ENCODE measurements around the gene UBA3.

UBA3 gene

GRCh38 chr3:69065318-69065964 lies 14.7 kb downstream of the UBA3 start:
- no peak for FAIRE-seq

DNA sequence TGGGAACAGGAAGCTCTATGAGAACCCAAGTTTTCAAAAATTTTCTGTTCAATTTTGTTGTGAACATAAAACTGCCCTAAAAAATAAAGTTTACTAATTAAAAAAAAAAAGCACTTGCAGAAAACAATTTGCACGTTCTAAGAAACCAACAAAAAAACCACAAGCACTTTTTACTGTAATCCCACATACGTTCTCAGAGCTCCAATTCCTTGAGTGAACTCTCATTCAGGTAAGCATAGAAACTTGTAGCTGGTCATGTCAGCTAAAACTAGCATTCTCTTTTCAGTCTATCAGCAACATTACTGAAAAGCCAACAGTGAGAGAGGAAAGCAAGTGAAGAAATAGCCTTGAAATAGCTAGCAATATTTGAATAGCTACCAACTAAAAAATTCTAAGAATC lies 16.5 kb downstream of the UBA3 start:
- FAIRE-seq, result no peak

- FAIRE-seq, result no peak
Measured at GRCh38 chr3:69059688-69060087, 20.5 kb downstream of the UBA3 start.

DNA sequence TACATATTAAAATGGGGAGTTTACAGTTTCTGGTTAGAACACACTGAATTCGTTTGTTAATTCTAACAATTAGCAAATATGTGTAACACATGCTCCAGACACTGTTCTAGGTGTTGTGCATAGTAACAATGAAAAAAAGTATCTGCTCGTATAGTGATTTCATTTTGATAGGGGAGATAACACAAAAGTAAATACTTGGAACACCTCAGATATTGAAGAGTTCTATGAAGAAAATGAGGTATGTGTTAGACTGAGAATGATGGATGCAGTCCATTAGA lies 21.3 kb downstream of the UBA3 start:
- FAIRE-seq, result no peak

GRCh38 chr3:69058180-69058946 lies 21.8 kb downstream of the UBA3 start:
- FAIRE-seq, result no peak

DNA sequence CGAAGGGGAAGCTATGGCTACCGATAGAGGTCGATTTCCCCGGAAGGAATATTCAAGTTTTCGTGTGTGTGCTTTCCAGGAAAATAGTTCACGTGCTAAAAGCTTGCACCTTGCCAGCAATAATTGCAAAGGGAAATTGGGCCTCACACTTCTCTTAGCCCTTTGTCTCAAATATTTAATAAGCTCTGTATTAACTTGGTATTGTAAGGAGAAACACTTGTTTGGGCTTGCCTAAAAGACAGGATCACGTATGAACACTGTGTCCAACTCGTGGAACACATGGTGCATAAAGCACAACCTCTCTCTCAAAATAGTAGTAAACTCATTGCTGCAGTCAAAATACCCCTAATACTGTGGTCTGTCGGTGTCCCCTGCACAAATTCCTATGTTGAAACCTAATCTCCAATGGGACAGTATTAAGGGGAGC lies 27.7 kb downstream of the UBA3 start:
- no peak for FAIRE-seq

- FAIRE-seq, result peak; percentile 99
Measured at GRCh38 chr3:69051756-69052471, 28.3 kb downstream of the UBA3 start, which contains the start of gene TMF1. TSS of gene TMF1 (minus strand) at chr3:69052333. CDS start at chr3:69052086, 247 bp downstream.

- no peak for FAIRE-seq
Measured at GRCh38 chr3:69048990-69049389, 31.2 kb downstream of the UBA3 start.

GRCh38 chr3:69044608-69045007 lies 35.6 kb downstream of the UBA3 start:
- FAIRE-seq, result no peak

DNA sequence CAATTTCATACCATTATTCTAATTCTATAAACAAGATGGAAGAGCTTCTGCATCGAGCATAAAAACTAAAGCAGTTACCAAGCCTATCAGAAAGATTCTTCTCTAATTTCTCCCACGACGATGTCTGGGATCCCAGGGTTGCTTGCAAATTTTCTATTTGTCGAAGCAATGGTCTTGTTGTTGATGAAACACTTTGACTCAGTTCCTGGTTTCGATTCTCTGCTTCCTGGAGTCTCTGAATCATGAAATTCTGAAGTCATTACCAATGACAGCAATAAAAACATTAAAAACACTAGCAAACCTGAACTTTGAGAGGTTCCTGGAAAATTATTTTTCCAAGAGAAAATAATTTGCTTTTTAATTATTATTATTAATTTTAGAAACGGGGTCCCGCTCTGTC lies 46.7 kb downstream of the UBA3 start:
- peak; percentile 41 for FAIRE-seq

GRCh38 chr3:69032737-69033136 lies 47.4 kb downstream of the UBA3 start:
- no peak for FAIRE-seq

- no peak for FAIRE-seq
Measured at GRCh38 chr3:69032142-69032541, 48.0 kb downstream of the UBA3 start.

DNA sequence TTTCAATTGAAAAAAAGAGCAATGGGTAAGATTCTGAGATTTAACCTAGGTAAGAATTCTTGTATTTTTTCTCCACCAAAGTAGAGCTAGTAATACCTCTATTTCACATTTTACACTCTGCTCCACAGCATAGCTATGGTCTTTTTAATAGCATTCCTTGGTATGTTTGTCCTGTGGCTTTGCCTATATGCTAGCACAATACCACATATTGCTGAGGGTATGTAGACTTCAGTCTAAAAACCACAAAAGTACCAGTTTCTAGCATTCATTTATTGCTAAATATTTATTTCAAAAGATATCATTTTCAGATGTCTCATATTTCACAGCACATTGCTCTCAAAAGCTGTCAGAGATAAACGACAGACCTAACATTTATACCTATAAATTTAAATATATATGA lies 48.5 kb downstream of the UBA3 start:
- no peak for FAIRE-seq

GRCh38 chr3:69020857-69021256 lies 59.3 kb downstream of the UBA3 start:
- no peak for FAIRE-seq

GRCh38 chr3:69020424-69020823 lies 59.7 kb downstream of the UBA3 start:
- peak; percentile 88 for FAIRE-seq

- FAIRE-seq, result no peak
Measured at GRCh38 chr3:69016901-69017300, 63.3 kb downstream of the UBA3 start.

- no peak for FAIRE-seq
Measured at GRCh38 chr3:69016102-69016501, 64.1 kb downstream of the UBA3 start.

- FAIRE-seq, result no peak
Measured at GRCh38 chr3:69014022-69014580, 66.1 kb downstream of the UBA3 start.

GRCh38 chr3:69013253-69014021 lies 66.7 kb downstream of the UBA3 start, which contains the start of gene EOGT:
TSS of gene EOGT (minus strand) at chr3:69013684. CDS start at chr3:69009846, 3,838 bp downstream.
- FAIRE-seq, result no peak

DNA sequence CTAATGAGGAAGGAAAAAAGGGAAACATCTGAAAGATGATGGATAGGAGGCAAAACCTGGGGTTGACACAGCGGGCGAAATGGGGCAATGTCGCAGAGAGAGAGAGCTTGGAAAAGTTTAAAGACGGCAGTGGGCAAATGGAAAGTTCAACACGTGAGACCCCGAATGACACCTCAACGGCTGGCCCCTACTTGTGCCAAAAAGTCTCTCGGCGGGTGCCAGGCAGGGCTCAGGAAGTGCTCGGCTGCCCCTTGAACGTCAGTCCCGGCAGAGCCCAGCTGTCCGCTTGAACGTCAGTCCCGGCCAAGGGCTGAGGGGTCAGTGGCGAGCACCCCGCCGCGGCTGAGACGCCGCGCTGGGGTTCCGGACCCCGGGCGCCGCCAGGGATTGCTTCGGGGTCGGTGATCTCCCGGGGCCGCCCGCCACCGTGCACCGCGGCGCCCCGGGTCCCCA lies 67.3 kb downstream of the UBA3 start:
- FAIRE-seq, result no peak

DNA sequence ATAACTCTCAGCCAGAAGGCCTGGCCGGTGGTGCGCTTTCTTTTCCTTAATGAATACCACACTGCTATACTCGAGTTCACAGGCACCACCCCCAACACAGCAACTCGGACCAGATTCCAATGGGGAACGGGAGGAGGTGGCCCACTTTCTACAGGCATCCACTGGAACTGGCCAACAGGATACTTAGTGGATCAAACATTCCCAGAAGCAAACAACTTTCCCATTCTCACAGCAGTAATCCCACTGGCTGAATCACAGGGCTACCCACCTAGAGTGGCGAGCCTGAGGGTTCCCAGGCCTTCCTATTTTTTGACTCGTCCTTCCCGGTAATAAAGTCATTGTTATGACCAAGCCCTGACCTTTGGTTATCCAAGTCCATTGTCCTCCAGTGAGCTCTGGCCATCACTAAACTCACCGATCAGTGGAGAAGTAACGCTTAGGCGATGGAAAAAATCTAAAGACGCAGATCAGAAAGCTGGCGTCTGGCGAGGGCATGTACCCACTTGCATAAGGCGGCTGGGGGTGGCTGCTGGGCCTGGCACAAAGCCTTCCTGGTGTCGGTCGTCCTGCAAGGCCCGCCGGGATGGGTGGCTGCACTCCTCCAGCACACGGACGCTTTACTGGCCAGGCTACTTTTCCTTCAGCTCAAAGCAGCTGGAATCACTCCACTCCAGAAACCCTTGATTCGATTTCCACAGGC lies 67.9 kb downstream of the UBA3 start:
- no peak for FAIRE-seq

GRCh38 chr3:69011096-69011730 lies 69.0 kb downstream of the UBA3 start:
- no peak for FAIRE-seq
